Activated CD4-positive, alpha-beta T cell treated with anti-CD3 and anti-CD28 coated beads, Interleukin-2, Interleukin-4, amounts not matched to agents 100 ng/mL and 50 ng/mL, durations not matched to agents 16 hours and 8 hours (primary cell): Measurements from ENCODE around the gene PEX3.
"Not testable (repeated sequence)": the region's sequence is repeated elsewhere in the genome, so short reads cannot be mapped to it uniquely, and the experiment has no call there.

Experiments used
- DNase-seq: peaks from one replicate; pipeline ENCODE4 v3.0.0-alpha.2; 2020; ENCODE audit warnings: low spot score

Gene PEX3

GRCh38 chr6:143449082-143449713, 1.4 kb upstream of the PEX3 start:
- DNase-seq = no peak

GRCh38 chr6:143449714-143450452, 722 bp upstream of the PEX3 start:
- peak; percentile 20 for DNase-seq

- DNase-seq = no peak
Observed at GRCh38 chr6:143451531-143451930, 926 bp downstream of the PEX3 start.

GRCh38 chr6:143457563-143458359, 7.2 kb downstream of the PEX3 start:
- no peak for DNase-seq

GRCh38 chr6:143465546-143465945, 14.9 kb downstream of the PEX3 start:
- DNase-seq = no peak

- no peak for DNase-seq
Observed at GRCh38 chr6:143468026-143468425, 17.4 kb downstream of the PEX3 start.

- DNase-seq = not testable (repeated sequence)
Observed at GRCh38 chr6:143468823-143469222, 18.2 kb downstream of the PEX3 start.

- no peak for DNase-seq
Observed at GRCh38 chr6:143471822-143472221, 21.2 kb downstream of the PEX3 start.

GRCh38 chr6:143476545-143476944, 25.9 kb downstream of the PEX3 start:
- DNase-seq = no peak

- DNase-seq = no peak
Observed at GRCh38 chr6:143478479-143479062, 28.0 kb downstream of the PEX3 start.

GRCh38 chr6:143482593-143482992, 32.0 kb downstream of the PEX3 start:
- no peak for DNase-seq

GRCh38 chr6:143485967-143486366, 35.4 kb downstream of the PEX3 start:
- no peak for DNase-seq

GRCh38 chr6:143486752-143487151, 36.1 kb downstream of the PEX3 start:
- DNase-seq = no peak

- DNase-seq = no peak
Observed at GRCh38 chr6:143490244-143490643, 39.6 kb downstream of the PEX3 start.

- DNase-seq = no peak
Observed at GRCh38 chr6:143490775-143491174, 40.2 kb downstream of the PEX3 start.

- DNase-seq = no peak
Observed at GRCh38 chr6:143496974-143497373, 46.4 kb downstream of the PEX3 start.

- DNase-seq = no peak
Observed at GRCh38 chr6:143498428-143498827, 47.8 kb downstream of the PEX3 start.

- no peak for DNase-seq
Observed at GRCh38 chr6:143501851-143502250, 51.2 kb downstream of the PEX3 start.

- no peak for DNase-seq
Observed at GRCh38 chr6:143504369-143504768, 53.8 kb downstream of the PEX3 start.

- DNase-seq = no peak
Observed at GRCh38 chr6:143505111-143505510, 54.5 kb downstream of the PEX3 start.

GRCh38 chr6:143505537-143505936, 54.9 kb downstream of the PEX3 start:
- DNase-seq = no peak

- DNase-seq = no peak
Observed at GRCh38 chr6:143506199-143506598, 55.6 kb downstream of the PEX3 start.

GRCh38 chr6:143506620-143507019, 56.0 kb downstream of the PEX3 start:
- no peak for DNase-seq
